K562 (cell line): Measurements from ENCODE around the gene PPP4R1. TPM values are rescaled to one million over a fixed set of nuclear protein-coding genes. Genes with fewer than 3 reads are reported as not detected.
A peak's percentile ranks its signal among the peaks of the same experiment; 100 is the strongest.

ENCODE experiments used
- ATAC-seq: fragments of 200-7000 bp; cut with Tn5 transposase; 3 replicates; pipeline ENCODE4 v1.9.1; 2020; ENCODE audit warnings: moderate library complexity
- BruUV-seq: library from RNA; stranded (reverse); fragments of 400-500 nt; replicated peaks from 2 replicates; lab custom pipeline; 2021; lab: Mats Ljungman, UMichigan
- CTCF ChIA-PET: fragments of 300-600 bp; formaldehyde crosslinking; extraction: SDS; loops from one replicate; lab custom pipeline; 2021; ENCODE audit warnings: low intra/inter-chr PET ratio; lab: Yijun Ruan, JAX
- POLR2A ChIA-PET: fragments of 300-600, 350-650 bp; sonication (Branson Sonifier 250); formaldehyde crosslinking; extraction: SDS; loops from one replicate; lab custom pipeline; 2021; ENCODE audit warnings: antibody characterized with exemption, inconsistent platforms; lab: Yijun Ruan, JAX
- DNase-seq, 4 experiments: peaks; one replicate each; pipeline versions ENCODE4 v3.0.0 to v3.0.0-alpha.2; 2011 to 2018; ENCODE audit warnings: low spot score in 3 of 4, mixed read lengths in 3 of 4; ENCODE audit errors: extremely low read depth in 1 of 4
- FAIRE-seq: peaks from 2 replicates; lab custom pipeline; 2011; peaks lifted over from hg19 to GRCh38; lab: Jason Lieb, UNC
- H2AFZ ChIP-seq: 2 replicates; pipeline ENCODE4 v1.6.0; 2011; ENCODE audit warnings: low read depth, low read length, control low read depth, inconsistent platforms
- H3K27ac ChIP-seq: fragments of 200-600 bp; 3 replicates; pipeline ENCODE4 v1.8.0; 2011; ENCODE audit warnings: low read depth, mild to moderate bottlenecking, control low read depth, inconsistent platforms, low read length, moderate library complexity, mixed read lengths; ENCODE audit errors: extremely low read depth
- H3K27me3 ChIP-seq, 2 experiments: fragments of 300-600 bp in 1 of 2; 2 replicates in 1 of 2; 3 replicates in 1 of 2; pipeline versions ENCODE4 v1.6.0 to v1.8.0; 2011; ENCODE audit warnings: inconsistent platforms in 2 of 2, low read length in 2 of 2, mild to moderate bottlenecking in 1 of 2, mixed read lengths in 1 of 2, moderate library complexity in 1 of 2; ENCODE audit not compliant: control insufficient read depth in 2 of 2, insufficient read depth in 2 of 2
- H3K36me3 ChIP-seq: fragments of 300-600 bp; 3 replicates; pipeline ENCODE4 v1.8.0; 2011; ENCODE audit warnings: mild to moderate bottlenecking, low read length, inconsistent platforms; ENCODE audit not compliant: control insufficient read depth, insufficient read depth
- H3K4me1 ChIP-seq, 2 experiments: fragments of 200-600 bp in 1 of 2; replicated peaks in 1 of 2; 2 replicates in 1 of 2; 3 replicates in 1 of 2; pipeline versions ENCODE4 v1.5.1 to v1.8.0; 2011; ENCODE audit warnings: inconsistent platforms in 2 of 2, low read length in 2 of 2, mild to moderate bottlenecking in 1 of 2, mixed read lengths in 1 of 2, moderate library complexity in 1 of 2; ENCODE audit not compliant: control insufficient read depth in 2 of 2, insufficient read depth in 2 of 2
- H3K4me2 ChIP-seq: 2 replicates; pipeline ENCODE4 v1.6.1; 2011; ENCODE audit warnings: low read length, control low read depth, inconsistent platforms, mixed read lengths; ENCODE audit not compliant: insufficient read depth
- H3K4me3 ChIP-seq: fragments of 200-600 bp; sonication (generic), shearing (Covaris generic); 2 replicates; pipeline ENCODE4 v1.5.1; 2016; ENCODE audit warnings: control low read depth, inconsistent platforms
- H3K79me2 ChIP-seq: fragments of 200-600 bp; 3 replicates; pipeline ENCODE4 v1.8.0; 2011; ENCODE audit warnings: low read length, inconsistent platforms; ENCODE audit not compliant: control insufficient read depth, insufficient read depth
- H3K9ac ChIP-seq, 2 experiments: 2 replicates each; pipeline versions ENCODE4 v1.6.0 to v1.6.1; 2011; ENCODE audit warnings: low read depth in 2 of 2, low read length in 2 of 2, control low read depth in 1 of 2, inconsistent platforms in 1 of 2, mild to moderate bottlenecking in 1 of 2, mixed read lengths in 1 of 2; ENCODE audit not compliant: insufficient read depth in 1 of 2
- H3K9me1 ChIP-seq: one replicate; pipeline ENCODE4 v1.6.0; 2011; ENCODE audit warnings: inconsistent platforms, mild to moderate bottlenecking, low read length, moderate library complexity; ENCODE audit not compliant: control insufficient read depth, insufficient read depth
- H3K9me3 ChIP-seq: replicated peaks from 2 replicates; pipeline ENCODE4 v1.5.1; 2011; ENCODE audit warnings: low read depth, low read length, inconsistent platforms; ENCODE audit not compliant: control insufficient read depth, insufficient read depth
- H4K20me1 ChIP-seq: replicated peaks from 2 replicates; pipeline ENCODE4 v1.6.1; 2011; ENCODE audit warnings: low read length, inconsistent platforms, mixed read lengths; ENCODE audit not compliant: control insufficient read depth, insufficient read depth
- ARID2 ChIP-seq: fragments of 450-650 bp; IDR thresholded peaks from 2 replicates; pipeline ENCODE4 v1.6.1; 2017; ENCODE audit warnings: antibody characterized with exemption, mild to moderate bottlenecking
- ATF3 ChIP-seq, 2 experiments: fragments of 450-650 bp in 1 of 2; sonication (generic) in 1 of 2; formaldehyde crosslinking in 1 of 2; IDR thresholded peaks in 1 of 2; conservative IDR thresholded peaks in 1 of 2; 2 replicates each; pipeline versions ENCODE4 v1.6.1 to v1.8.1; 2016 to 2023; ENCODE audit warnings: mild to moderate bottlenecking in 2 of 2, moderate library complexity in 2 of 2, inconsistent platforms in 1 of 2, missing genetic modification reagents in 1 of 2
- ATF7 ChIP-seq: fragments of 450-650 bp; IDR thresholded peaks from 2 replicates; pipeline ENCODE4 v1.7.1; 2014; ENCODE audit warnings: mild to moderate bottlenecking, moderate library complexity
- CC2D1A ChIP-seq: fragments of 450-650 bp; IDR thresholded peaks from 2 replicates; pipeline ENCODE4 v1.6.1; 2017; ENCODE audit warnings: mild to moderate bottlenecking
- CTCF ChIP-seq, 3 experiments: IDR thresholded peaks in 2 of 3; conservative IDR thresholded peaks in 1 of 3; 2 replicates each; pipeline ENCODE4 v1.5.1; 2011 to 2012; ENCODE audit warnings: low read length in 3 of 3, mild to moderate bottlenecking in 3 of 3, control low read depth in 2 of 3, improper control_type of control experiment in 1 of 3, inconsistent platforms in 1 of 3, low read depth in 1 of 3, mixed read lengths in 1 of 3, moderate library complexity in 1 of 3; ENCODE audit not compliant: insufficient read depth in 2 of 3
- E2F6 ChIP-seq, 2 experiments: IDR thresholded peaks; 2 replicates each; pipeline ENCODE4 v1.6.1; 2011; ENCODE audit warnings: borderline replicate concordance in 1 of 2, control low read depth in 1 of 2, low read depth in 1 of 2, low read length in 1 of 2, mild to moderate bottlenecking in 1 of 2, mixed read lengths in 1 of 2, moderate library complexity in 1 of 2; ENCODE audit not compliant: insufficient read depth in 1 of 2, insufficient read length in 1 of 2, poor library complexity in 1 of 2, severe bottlenecking in 1 of 2; ENCODE audit errors: extremely low read depth in 1 of 2
- EHMT2 ChIP-seq: fragments of 450-650 bp; IDR thresholded peaks from 2 replicates; pipeline ENCODE4 v1.6.1; 2018; ENCODE audit warnings: antibody characterized with exemption
- FOXK2 ChIP-seq, 2 experiments: fragments of 450-650 bp; IDR thresholded peaks in 1 of 2; conservative IDR thresholded peaks in 1 of 2; 2 replicates each; pipeline ENCODE4 v1.6.1; 2016; ENCODE audit warnings: low read depth in 2 of 2, mild to moderate bottlenecking in 1 of 2
- FOXP1 ChIP-seq: sonication (generic); formaldehyde crosslinking; IDR thresholded peaks from 2 replicates; pipeline ENCODE4 v1.8.0; 2022; ENCODE audit warnings: mild to moderate bottlenecking, missing genetic modification reagents
- KAT7 ChIP-seq: sonication (generic); formaldehyde crosslinking; IDR thresholded peaks from 2 replicates; pipeline ENCODE4 v1.8.0; 2022; ENCODE audit warnings: missing genetic modification reagents, mild to moderate bottlenecking, borderline replicate concordance
- NRF1 ChIP-seq, 2 experiments: fragments of 450-650 bp; IDR thresholded peaks in 1 of 2; conservative IDR thresholded peaks in 1 of 2; 2 replicates each; pipeline ENCODE4 v1.6.1; 2014; ENCODE audit warnings: mild to moderate bottlenecking in 2 of 2
- RAD21 ChIP-seq, 2 experiments: fragments of 250-450 bp in 1 of 2; fragments of 450-650 bp in 1 of 2; sonication (Bioruptor Pico) in 1 of 2; formaldehyde crosslinking in 1 of 2; IDR thresholded peaks in 1 of 2; conservative IDR thresholded peaks in 1 of 2; 2 replicates each; pipeline versions ENCODE4 v1.4.0 to v1.8.0; 2020 to 2022; ENCODE audit warnings: mild to moderate bottlenecking in 2 of 2, moderate library complexity in 1 of 2
- SMC3 ChIP-seq: conservative IDR thresholded peaks from 2 replicates; pipeline ENCODE4 v1.6.1; 2011; ENCODE audit warnings: low read depth, low read length, improper control_type of control experiment; ENCODE audit not compliant: insufficient read depth
- SP1 ChIP-seq: sonication (generic); formaldehyde crosslinking; IDR thresholded peaks from 2 replicates; pipeline ENCODE4 v1.8.1; 2022; ENCODE audit warnings: mild to moderate bottlenecking, missing genetic modification reagents
- ZKSCAN3 ChIP-seq: fragments of 250-450 bp; sonication (Bioruptor Pico); IDR thresholded peaks from 2 replicates; pipeline ENCODE4 v1.4.0; 2020
- ZNF23 ChIP-seq: fragments of 250-450 bp; sonication (Bioruptor Pico); IDR thresholded peaks from 2 replicates; pipeline ENCODE4 v1.4.0; 2020; ENCODE audit warnings: mild to moderate bottlenecking
- ZNF766 ChIP-seq: fragments of 200-800 bp; sonication (Bioruptor generic); conservative IDR thresholded peaks from 2 replicates; pipeline ENCODE4 v1.6.1; 2016; ENCODE audit warnings: missing genetic modification characterization, missing compliant biosample characterization
- WGBS: fragments of 100-300 bp; shearing (Covaris generic); methylation state at CpG from one replicate; pipeline ENCODE4 v1.1.6; 2016; ENCODE audit warnings: low coverage, mixed read lengths; ENCODE audit not compliant: insufficient coverage; ENCODE audit errors: missing lambda C conversion rate; 5-methylcytosine and 5-hydroxymethylcytosine counted together
- in situ Hi-C: fragments of 300-500 bp; cut with MboI; formaldehyde crosslinking; loops from 4 replicates; pipeline ENCODE4 v1.15.0; 2018; ENCODE audit warnings: inconsistent platforms, mixed read lengths
- intact Hi-C: fragments of 100-400 bp; cut with micrococcal nuclease; formaldehyde crosslinking; loops from 2 replicates; pipeline ENCODE4 v1.14.2; 2022
- polyA plus RNA-seq, 8 experiments: library from polyadenylated mRNA; depleted of rRNA in 4 of 8; stranded (reverse) in 5 of 8; unstranded in 3 of 8; fragments of >200 nt; fragmentation: Nextera tagmentation in 2 of 8; fragmentation: Illumina TruSeq in 1 of 8; extraction: Ambion mirVana in 2 of 8; extraction: Trizol in 1 of 8; gene quantifications; 2 replicates each; pipeline versions ENCODE4 v1.2.1 to v1.2.3, GENCODE V29; 2011 to 2014; ENCODE audit warnings: inconsistent platforms in 1 of 8, missing spikeins in 1 of 8
- total RNA-seq, 7 experiments: library from RNA; depleted of rRNA in 6 of 7; stranded (reverse); fragments of >200 nt in 6 of 7; fragmentation: Illumina TruSeq in 2 of 7; extraction: Trizol in 2 of 7; gene quantifications; 2 replicates each; pipeline versions ENCODE4 v1.2.1 to v1.2.3, GENCODE V29; 2011 to 2021; ENCODE audit warnings: low replicate concordance in 1 of 7

PPP4R1 gene
- total and polyA plus RNA-seq, 9 of the 15 experiments (the other 6 are each of a cell fraction or from before 2014, with no cell fraction given): 23.5 to 136 (median 84.5) TPM

- H3K4me3 ChIP-seq: no peak overlapping the region
- H3K4me1 ChIP-seq: no peaks in the 10 kb centered on the region
- ATAC-seq (peak; percentile 86), FAIRE-seq (peak; percentile 74), DNase-seq (peak; percentile 47 to 57 (median 54))
- no peaks in the 10 kb centered on the region for H3K9me3 ChIP-seq
- no peak overlapping the region for H3K9ac ChIP-seq
- CTCF ChIA-PET: interaction anchor here (0.6 to 0.7 kb wide), 2 partner anchors 862 to 907 kb away, joined by 3 read pairs; partner anchors contain the start of gene RAB12
- intact Hi-C loops: loop anchor here (1.0 to 10.0 kb wide), 4 partner anchors 124 to 444 kb away; no protein-coding TSS in a partner anchor
- peaks cover 58% of the 10 kb centered on the region for H3K36me3 ChIP-seq
- H3K27ac ChIP-seq: no peak overlapping the region
- POLR2A ChIA-PET: interaction anchor here (0.5 to 1.1 kb wide), 3 partner anchors 21 to 149 kb away, joined by 3 read pairs; no protein-coding TSS in a partner anchor
- 49% methylated on average over 4 of the region's 4 CpGs for WGBS
- in situ Hi-C loops: loop anchor here (25.0 kb wide), 1 partner anchor 854 kb away; no protein-coding TSS in a partner anchor
- H3K4me2 ChIP-seq: no peak overlapping the region
- no peaks in the 10 kb centered on the region for H4K20me1 ChIP-seq
- H2AFZ ChIP-seq: no peak overlapping the region
- BruUV-seq: no TSS peak
- no peaks in the 10 kb centered on the region for H3K27me3 ChIP-seq
- H3K79me2 ChIP-seq: peaks cover 29% of the 10 kb centered on the region; the same call in 2 of the 3 replicates
- H3K9me1 ChIP-seq: no peaks in the 10 kb centered on the region
- TF ChIP-seq SMC3 (peak; percentile 96), NRF1 (conservative IDR thresholded peaks at IDR 0.05 in 1 of 2, IDR thresholded peaks at IDR 0.05 in 1 of 2) (peak in 1 of 2 experiments; percentile 10; a peak in 1 of 4 replicates), FOXK2 (conservative IDR thresholded peaks at IDR 0.05 in 1 of 2, IDR thresholded peaks at IDR 0.05 in 1 of 2; ENCODE audit: low read depth in 2 of 2) (0 out of 4 replicates have a peak, but pooled peaks of 1 of the 2 experiments have one; percentile 47), FOXP1 (CRISPR knock-in tag) (no peak), CC2D1A (peak; percentile 89), ARID2 (peak; percentile 64; the same call in 1 of the 2 replicates), E2F6 (IDR thresholded peaks at IDR 0.05; ENCODE audit: borderline replicate concordance in 1 of 2, extremely low read depth in 1 of 2, insufficient read depth in 1 of 2, insufficient read length in 1 of 2, low read depth in 1 of 2, low read length in 1 of 2, poor library complexity in 1 of 2, severe bottlenecking in 1 of 2) (no peak), CTCF (IDR thresholded peaks at IDR 0.05 in 2 of 3, conservative IDR thresholded peaks at IDR 0.05 in 1 of 3; ENCODE audit: insufficient read depth in 2 of 3, low read depth in 1 of 3, low read length in 3 of 3) (peak; percentile 63 to 92 (median 89); a peak in 5 of 6 replicates), SP1 (CRISPR knock-in tag) (0 out of 2 replicates have a peak, but pooled peaks have one; percentile 12), KAT7 (CRISPR knock-in tag) (peak; percentile 42; the same call in 1 of the 2 replicates), RAD21 (CRISPR knock-in tag; conservative IDR thresholded peaks at IDR 0.05 in 1 of 2, IDR thresholded peaks at IDR 0.05 in 1 of 2) (peak; percentile 73 to 96), ZKSCAN3 (no peak), ZNF766 (CRISPR knock-in tag) (peak; percentile 79), ATF3 (IDR thresholded peaks at IDR 0.05) (no peak), ATF3 (CRISPR knock-in tag; conservative IDR thresholded peaks at IDR 0.05) (no peak), ATF7 (peak; percentile 34; the same call in 1 of the 2 replicates), ZNF23 (CRISPR knock-in tag) (no peak), EHMT2 (no peak)
These were observed 97.8 kb downstream of the PPP4R1 start for GRCh38 chr18:9516437-9517064.
